ENCODE measurements around the gene BAG1.

Gene BAG1

DNA sequence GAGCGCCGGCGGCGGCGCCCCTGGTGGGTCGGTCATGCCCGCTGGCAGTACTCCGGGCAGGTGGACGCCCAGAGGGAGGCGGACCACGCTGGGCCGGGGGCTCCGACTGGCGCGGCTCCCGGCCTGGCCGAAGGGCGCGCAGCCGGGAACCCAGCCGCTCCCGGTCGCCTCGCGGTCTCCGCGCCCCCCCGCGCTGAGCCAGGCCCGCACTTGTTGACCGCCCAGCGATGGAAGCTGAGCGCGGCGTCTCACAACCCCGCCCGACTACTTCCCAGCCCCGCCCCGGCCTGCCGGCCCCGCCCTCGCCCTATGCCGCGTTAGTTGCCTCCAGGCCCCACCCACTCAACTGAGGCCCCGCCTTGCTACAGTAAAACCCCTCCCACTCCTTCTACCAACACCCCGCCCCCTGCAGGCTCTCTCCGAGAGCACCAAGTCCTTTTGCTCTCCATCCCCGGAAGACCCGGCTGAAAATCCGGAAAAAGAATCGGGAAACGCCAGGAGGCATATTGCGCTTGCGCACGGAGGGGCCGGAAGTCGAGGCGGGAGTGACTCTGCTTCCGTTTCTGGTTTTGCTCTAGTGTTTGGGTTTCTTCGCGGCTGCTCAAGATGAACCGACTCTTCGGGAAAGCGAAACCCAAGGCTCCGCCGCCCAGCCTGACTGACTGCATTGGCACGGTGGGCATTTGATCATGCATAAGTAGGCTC lies at the start of gene BAG1, which contains the start of gene CHMP5:
TSS of gene BAG1 (minus strand) at position 236 of the 705 bp plus-strand sequence.
TSS of gene CHMP5 (plus strand) at position 577 of the 705 bp plus-strand sequence. CDS start at position 607, 30 bp downstream.
- DNase-seq (ENCODE audit: low spot score), result peak; percentile 100

DNA sequence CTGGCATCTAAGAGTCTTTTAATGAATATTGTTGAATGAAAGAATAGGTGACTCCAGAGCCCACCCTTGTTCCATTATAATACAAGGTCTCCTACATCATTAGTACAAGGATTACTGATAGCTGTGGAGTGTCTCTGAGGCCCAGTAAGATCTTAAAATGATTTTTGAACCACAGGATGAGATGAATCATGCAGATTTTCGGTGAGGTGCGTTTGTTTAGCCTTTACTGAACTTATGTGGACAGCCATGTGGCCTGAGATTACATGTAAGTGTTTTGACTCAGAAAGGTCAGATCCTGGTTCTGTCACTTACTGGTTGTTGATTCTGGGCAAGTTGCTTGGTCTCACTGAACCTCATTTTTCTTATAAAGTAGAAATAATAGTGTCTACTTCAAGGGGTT lies 47.4 kb upstream of the BAG1 start:
- no peak for DNase-seq (ENCODE audit: low spot score)

- DNase-seq (ENCODE audit: low spot score), result no peak
Measured at GRCh38 chr9:33310748-33311147, 46.2 kb upstream of the BAG1 start.

DNA sequence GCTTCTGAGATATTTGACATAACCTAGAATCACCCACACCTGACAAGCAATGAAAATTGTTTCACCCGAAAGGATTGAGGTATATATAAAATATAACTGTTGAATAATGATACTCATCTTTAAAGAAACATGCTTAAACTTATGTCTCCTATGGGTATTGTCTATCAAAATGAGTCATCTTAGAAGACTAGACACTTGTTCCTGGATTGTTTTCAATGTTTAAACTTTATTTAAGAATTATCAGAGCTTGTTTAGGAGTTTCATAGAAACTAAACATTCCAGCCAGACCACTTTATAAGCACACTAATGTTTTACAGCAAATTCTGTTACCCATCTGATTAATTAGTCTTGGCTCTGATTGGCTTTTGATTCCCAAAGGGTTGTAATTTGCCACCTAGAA lies 45.4 kb upstream of the BAG1 start:
- DNase-seq (ENCODE audit: low spot score), result no peak

DNA sequence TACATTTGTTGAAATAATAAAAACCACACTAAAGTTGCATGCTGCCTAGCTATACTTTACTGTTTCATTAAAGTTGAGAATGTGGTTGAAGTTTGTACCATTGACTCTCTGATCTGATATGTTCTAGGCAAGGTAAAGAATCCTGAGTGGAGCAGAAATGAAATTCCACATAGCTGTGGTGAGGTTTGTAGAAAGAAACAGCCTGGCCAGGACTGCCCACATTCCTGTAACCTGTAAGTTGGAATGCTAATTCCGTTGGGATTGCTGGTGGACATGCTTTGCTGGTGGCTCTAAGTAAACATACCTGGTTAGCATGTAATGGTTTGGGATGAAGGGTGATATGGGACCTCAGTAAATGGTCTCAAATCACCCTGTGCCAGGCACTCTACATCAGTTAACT lies 42.6 kb upstream of the BAG1 start:
- DNase-seq (ENCODE audit: low spot score), result no peak

- no peak for DNase-seq (ENCODE audit: low spot score)
Measured at GRCh38 chr9:33306037-33306436, 41.5 kb upstream of the BAG1 start.

DNA sequence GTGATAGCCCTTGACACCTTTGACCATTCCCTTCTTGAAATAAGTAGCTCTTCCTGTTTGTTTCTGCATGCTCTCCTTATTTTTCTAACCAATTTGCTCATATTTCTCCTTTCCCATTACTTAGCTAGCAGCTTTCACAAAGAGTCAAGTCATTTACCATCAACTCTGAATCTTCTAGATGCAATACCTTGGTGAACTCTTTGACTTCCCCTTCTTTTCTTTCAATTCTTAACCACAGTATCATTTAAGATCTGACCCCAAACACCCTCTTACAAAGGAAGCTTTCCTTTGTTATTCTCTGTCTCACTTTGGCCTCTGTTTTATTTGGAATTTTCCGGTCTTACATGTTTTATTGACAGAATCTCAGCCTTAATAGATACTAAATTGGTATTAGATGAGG lies 39.9 kb upstream of the BAG1 start:
- no peak for DNase-seq (ENCODE audit: low spot score)

DNA sequence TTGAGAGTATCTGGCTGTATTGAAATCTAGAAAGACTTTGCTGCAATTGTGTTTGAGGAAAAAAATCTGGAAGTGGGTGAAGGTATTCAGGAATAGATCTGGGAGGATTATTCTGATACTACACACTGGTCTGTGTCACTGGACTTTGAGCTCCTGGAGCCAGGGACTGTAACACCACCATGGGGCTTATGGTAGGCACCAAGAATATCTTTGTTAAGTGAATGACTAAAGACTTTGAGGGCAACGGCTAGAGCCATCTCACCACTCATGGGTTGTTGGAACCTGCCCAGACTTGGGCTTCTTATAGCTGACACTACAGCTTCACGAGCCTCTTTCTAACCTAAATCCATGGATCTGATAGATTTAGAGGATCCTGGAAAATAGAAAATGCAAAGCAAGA lies 36.0 kb upstream of the BAG1 start:
- DNase-seq (ENCODE audit: low spot score), result no peak

- DNase-seq (ENCODE audit: low spot score), result no peak
Measured at GRCh38 chr9:33297432-33297831, 32.9 kb upstream of the BAG1 start.

DNA sequence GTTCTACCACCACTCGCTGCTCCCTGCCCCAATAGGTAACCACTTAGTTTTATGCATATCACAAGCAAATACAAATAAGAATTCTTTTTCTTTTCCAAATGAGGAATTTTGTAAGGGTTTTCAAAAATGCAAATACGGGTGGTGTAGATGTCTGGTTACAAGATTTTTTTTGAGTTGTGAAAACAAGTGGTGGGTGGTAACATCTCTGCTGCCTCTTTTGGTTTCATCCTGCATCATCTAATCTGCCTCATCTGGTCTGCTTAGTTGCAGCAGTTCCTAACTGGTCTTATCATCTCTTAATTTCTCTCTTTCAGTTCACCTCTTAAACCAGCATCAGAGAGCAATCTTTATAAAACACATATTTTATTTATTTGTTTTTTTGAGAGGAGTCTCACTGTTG lies 31.1 kb upstream of the BAG1 start:
- DNase-seq (ENCODE audit: low spot score), result no peak

GRCh38 chr9:33294670-33295432 lies 30.3 kb upstream of the BAG1 start:
- no peak for DNase-seq (ENCODE audit: low spot score)

- DNase-seq (ENCODE audit: low spot score), result no peak
Measured at GRCh38 chr9:33293782-33294181, 29.3 kb upstream of the BAG1 start.

DNA sequence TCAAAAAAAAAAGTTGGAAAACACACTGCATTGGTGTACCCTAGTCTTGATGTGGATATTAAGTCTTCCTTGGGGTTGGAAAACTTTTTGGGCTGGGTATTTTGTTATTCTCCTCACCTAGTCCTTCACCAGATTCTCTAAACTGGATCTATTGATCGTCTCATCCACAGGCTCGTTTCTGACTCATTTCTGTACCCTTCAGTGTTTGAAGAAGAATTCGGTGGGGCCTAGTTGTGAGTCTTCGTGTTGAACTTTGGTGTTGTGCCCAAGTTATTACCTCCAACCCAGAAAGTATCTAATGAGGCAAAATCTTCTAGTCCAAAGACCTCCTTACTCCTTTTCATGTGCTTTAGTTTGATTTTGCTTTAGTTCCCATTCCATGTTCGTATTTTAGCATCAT lies 27.4 kb upstream of the BAG1 start:
- no peak for DNase-seq (ENCODE audit: low spot score)

- DNase-seq (ENCODE audit: low spot score), result no peak
Measured at GRCh38 chr9:33291031-33291397, 26.5 kb upstream of the BAG1 start.

DNA sequence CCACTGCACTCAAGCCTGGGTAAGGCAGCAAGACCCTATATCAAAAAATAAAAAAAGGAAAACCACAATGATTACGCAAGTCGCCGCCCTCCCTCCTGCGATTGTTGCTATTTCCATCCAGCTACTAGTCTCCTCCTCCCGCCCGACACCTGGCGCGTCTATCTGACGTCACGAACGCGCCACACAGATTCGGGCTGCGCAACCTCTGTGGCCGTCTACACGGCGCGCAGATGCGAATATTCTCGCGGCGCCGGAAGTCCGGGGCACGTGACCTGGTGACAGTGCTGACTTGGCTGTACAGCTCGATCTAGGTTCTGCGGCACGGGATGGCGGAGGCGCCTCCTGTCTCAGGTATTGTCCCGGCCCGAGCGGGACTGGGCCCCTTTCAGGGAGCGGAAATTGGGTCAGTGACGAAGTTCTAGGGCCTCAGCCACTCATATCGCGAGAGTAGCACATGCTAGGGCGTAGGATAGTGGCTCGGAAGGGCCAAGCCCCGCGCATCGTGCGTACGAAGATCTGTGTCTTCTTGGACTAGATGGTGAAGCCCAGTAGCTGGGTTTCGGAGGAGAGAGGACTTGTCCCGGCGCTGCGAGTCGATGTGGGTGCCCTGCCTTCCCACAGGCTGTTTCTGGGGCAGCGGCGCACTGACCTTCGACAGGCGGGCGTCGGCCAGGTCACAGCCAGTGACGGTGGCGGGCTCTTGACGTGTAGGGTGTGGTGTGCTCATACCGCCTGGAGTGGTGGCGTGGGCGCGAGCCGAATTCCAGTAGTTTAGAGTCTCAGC lies 25.9 kb upstream of the BAG1 start, which contains the start of gene NFX1:
TSS of gene NFX1 (plus strand) at position 270 of the 784 bp plus-strand sequence. CDS start at position 327, 57 bp downstream.
- peak; percentile 98 for DNase-seq (ENCODE audit: low spot score)

DNA sequence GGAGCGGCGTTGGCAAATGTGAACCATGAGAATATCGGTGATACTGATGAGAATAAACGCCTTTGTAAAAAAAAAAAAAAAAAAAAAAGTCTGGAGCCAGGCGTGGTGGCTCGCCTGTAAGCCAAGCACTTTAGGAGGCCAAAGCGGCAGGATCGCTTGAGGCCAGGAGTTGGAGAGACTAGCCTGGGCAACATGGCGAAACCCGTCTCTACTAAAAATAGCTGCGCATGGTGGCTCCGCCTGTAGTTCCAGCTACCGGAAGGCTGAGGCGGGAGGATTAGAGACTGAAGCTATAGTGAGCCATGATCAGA lies 25.4 kb upstream of the BAG1 start:
- no peak for DNase-seq (ENCODE audit: low spot score)

DNA sequence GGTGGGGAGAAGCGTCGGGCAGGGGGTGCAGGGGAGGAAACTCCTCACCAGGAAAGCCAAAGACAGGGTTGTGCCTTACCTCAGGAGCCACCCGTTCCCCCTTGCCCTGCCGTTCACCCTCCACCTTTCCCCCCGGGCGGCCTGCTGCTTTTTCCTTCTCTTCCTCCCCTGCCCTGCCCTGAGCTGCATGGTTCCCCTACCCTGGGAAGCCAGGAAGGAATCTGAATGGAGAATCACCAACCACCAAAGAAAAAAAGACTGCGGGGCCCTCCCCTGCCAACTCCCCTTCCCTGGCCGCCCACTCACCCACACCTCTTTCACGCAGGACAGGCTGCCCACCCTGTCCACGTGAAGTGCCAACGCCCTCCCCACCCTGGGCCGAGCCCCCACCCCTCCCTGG lies 25.0 kb upstream of the BAG1 start:
- no peak for DNase-seq (ENCODE audit: low spot score)

- no peak for DNase-seq (ENCODE audit: low spot score)
Measured at GRCh38 chr9:33288828-33289483, 24.4 kb upstream of the BAG1 start.

GRCh38 chr9:33288235-33288634 lies 23.7 kb upstream of the BAG1 start:
- no peak for DNase-seq (ENCODE audit: low spot score)

DNA sequence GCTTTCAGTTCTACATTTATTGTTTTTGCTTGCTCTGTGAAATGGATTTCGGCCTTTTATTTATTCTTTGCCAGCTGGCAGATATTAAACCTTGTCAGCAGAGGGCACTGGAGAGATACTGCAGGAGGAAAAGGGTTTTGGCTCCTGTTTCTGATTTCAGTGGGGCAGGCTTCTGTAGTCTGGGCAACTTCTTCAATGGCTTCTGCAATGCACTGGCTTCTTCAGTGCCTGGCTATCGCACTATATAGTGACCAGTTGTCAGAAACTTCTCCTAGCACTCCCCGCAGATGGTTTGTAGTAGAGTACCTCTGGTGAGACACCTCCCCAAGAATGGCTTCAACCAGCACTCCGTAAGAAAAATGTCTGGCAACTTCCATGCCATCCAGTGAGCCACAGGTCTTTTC lies 22.6 kb upstream of the BAG1 start:
- DNase-seq (ENCODE audit: low spot score), result peak; percentile 73

GRCh38 chr9:33285502-33285901 lies 21.0 kb upstream of the BAG1 start:
- DNase-seq (ENCODE audit: low spot score), result no peak

DNA sequence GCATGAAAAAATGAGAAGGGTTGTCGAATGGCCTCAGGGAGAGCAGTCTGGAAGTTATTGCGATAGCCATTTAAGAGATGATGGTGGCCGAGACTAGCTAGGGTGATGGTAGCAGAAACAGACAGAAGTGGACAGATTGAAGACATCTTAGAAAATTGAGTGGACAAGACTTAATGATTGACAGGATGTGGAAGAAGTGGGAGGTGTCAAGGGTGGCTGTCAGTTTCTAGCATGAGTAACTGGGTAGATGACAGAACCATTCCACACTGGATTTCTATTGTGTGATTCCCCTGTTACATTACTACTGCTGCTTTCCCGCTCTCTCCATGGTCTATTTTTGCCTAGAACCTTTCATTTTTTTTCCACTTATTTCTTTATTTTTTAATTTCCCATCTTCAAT lies 13.0 kb upstream of the BAG1 start:
- no peak for DNase-seq (ENCODE audit: low spot score)

DNA sequence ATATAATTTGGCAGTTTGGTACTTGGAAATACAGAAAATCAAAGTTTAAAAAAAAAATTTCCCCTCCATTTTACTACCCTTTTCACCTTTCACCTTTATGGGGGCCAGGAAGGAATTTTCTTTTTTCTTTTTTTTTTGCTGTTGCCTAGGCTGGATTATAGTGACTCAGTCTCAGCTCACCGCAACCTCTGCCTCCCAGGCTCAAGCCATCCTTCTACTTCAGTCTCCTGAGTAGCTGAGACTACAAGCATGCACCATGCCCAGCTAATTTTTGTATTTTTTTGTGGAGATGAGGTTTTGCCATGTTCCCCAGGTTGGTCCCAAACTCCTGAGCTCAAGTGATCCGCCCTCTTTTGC lies 9.4 kb upstream of the BAG1 start:
- no peak for DNase-seq (ENCODE audit: low spot score)
